Body of pancreas (tissue), 4 donors: ENCODE measurements around the gene ZNF134. TPM values are rescaled to one million over a fixed set of nuclear protein-coding genes. Genes with fewer than 3 reads are reported as not detected.

Source experiments
- ATAC-seq: fragments of 150-250 bp; one replicate; pipeline ENCODE4 v1.9.1; 2016
- DNase-seq, 4 donors: peaks; one replicate each; pipeline ENCODE4 v3.0.0-alpha.2; 2019
- H3K27ac ChIP-seq, 4 donors: fragments of 200-600 bp; sonication (generic); 1 replicate in 3 of 4; 2 replicates in 1 of 4; pipeline versions ENCODE4 v1.5.1 to v1.6.1; 2016 to 2019; ENCODE audit warnings: mild to moderate bottlenecking in 1 of 4, mixed read lengths in 1 of 4, moderate library complexity in 1 of 4
- H3K27me3 ChIP-seq, 2 donors: fragments of 200-600 bp; sonication (generic); one replicate each; pipeline ENCODE4 v1.6.0; 2016; ENCODE audit warnings: mild to moderate bottlenecking in 1 of 2
- H3K36me3 ChIP-seq, 2 donors: fragments of 200-600 bp; sonication (generic); replicated peaks in 1 of 2; 2 replicates each; pipeline ENCODE4 v1.5.1; 2016; ENCODE audit warnings: low read depth in 2 of 2; ENCODE audit not compliant: insufficient read depth in 1 of 2
- H3K4me1 ChIP-seq: fragments of 200-600 bp; sonication (generic); one replicate; pipeline ENCODE4 v1.6.0; 2016
- H3K4me3 ChIP-seq, 2 donors: fragments of 200-600 bp; sonication (generic); 1 replicate in 1 of 2; 2 replicates in 1 of 2; pipeline ENCODE4 v1.5.1; 2016 to 2019
- H3K9me3 ChIP-seq, 3 donors: fragments of 200-600 bp; sonication (generic); 1 replicate in 2 of 3; 2 replicates in 1 of 3; pipeline ENCODE4 v1.5.1; 2016
- CTCF ChIP-seq, 7 experiments: fragments of 450-650 bp in 4 of 7; fragments of 200-600 bp in 3 of 7; sonication (generic) in 3 of 7; IDR thresholded peaks; one replicate each; pipeline ENCODE4 v1.5.1; 2016 to 2019; ENCODE audit warnings: antibody characterized with exemption in 7 of 7
- POLR2A ChIP-seq, 3 donors: fragments of 450-650 bp; IDR thresholded peaks; one replicate each; pipeline ENCODE4 v1.6.1; 2016; ENCODE audit warnings: antibody characterized with exemption in 3 of 3, mild to moderate bottlenecking in 2 of 3
- WGBS, 2 donors: methylation state at CpG; one replicate each; pipeline ENCODE4 v1.1.5; 2017; 5-methylcytosine and 5-hydroxymethylcytosine counted together
- intact Hi-C: fragments of 100-400 bp; cut with DNase I; formaldehyde crosslinking; loops from one replicate; pipeline ENCODE4 v1.15.1; 2023
- total RNA-seq, 2 donors: library from RNA; depleted of rRNA; stranded (reverse); fragments of >200 nt; gene quantifications; one replicate each; pipeline ENCODE4 v1.1.0, GENCODE V29; 2016

Gene ZNF134
- total RNA-seq, 2 donors from 2014 or later, result 6.6 to 10.9 TPM

GRCh38 chr19:57587529-57587928, 26.5 kb upstream of the ZNF134 start:
- no peak for ATAC-seq
- intact Hi-C loops, result no loop called here
- Histone ChIP-seq H3K4me3 (no peak overlapping the region), H3K27me3 (no peaks in the 10 kb centered on the region), H3K27ac (no peak overlapping the region), H3K36me3 (peaks cover 0 to 4% of the 10 kb centered on the region in 2 donors), H3K9me3 (peaks cover 0 to 43% (median 0%) of the 10 kb centered on the region in 3 donors), H3K4me1 (peaks cover 15% of the 10 kb centered on the region)
- no peak for DNase-seq
- 73 to 83% methylated on average over 1 of the region's 1 CpG for WGBS, 2 donors
- TF ChIP-seq POLR2A (IDR thresholded peaks at IDR 0.05) (no peak), CTCF (IDR thresholded peaks at IDR 0.05) (no peak)

- Histone ChIP-seq H3K27ac (no peak overlapping the region), H3K4me3 (peak overlapping the region; percentile 58 to 60), H3K36me3 (no peaks in the 10 kb centered on the region), H3K27me3 (no peaks in the 10 kb centered on the region), H3K9me3 (peaks cover 0 to 13% (median 0%) of the 10 kb centered on the region in 3 donors), H3K4me1 (peaks cover 12% of the 10 kb centered on the region)
- DNase-seq (no peak), ATAC-seq (no peak)
- intact Hi-C loops, result no loop called here
- 45 to 48% methylated on average over 8 of the region's 8 CpGs for WGBS, 2 donors
- no peak for TF ChIP-seq CTCF (IDR thresholded peaks at IDR 0.05)
- TF ChIP-seq POLR2A (IDR thresholded peaks at IDR 0.05), result no peak
These were observed 14.7 kb upstream of the ZNF134 start for GRCh38 chr19:57599377-57599760.

- WGBS, 2 donors, result 0 to 1% methylated on average over 5 to 53 of the region's 53 CpGs
- H3K27ac ChIP-seq, result no peak within 1 kb of the TSS
- intact Hi-C loops, result no loop called here
These were observed 14.2 kb upstream of the ZNF134 start, which contains the start of gene ZNF530 for GRCh38 chr19:57599761-57600383. TSS of gene ZNF530 (plus strand) at chr19:57599885. CDS start at chr19:57604346, 4,461 bp downstream.

GRCh38 chr19:57606931-57607330, 7.1 kb upstream of the ZNF134 start:
- WGBS, 2 donors, result 94 to 96% methylated on average over 5 of the region's 5 CpGs
- no peaks in the 10 kb centered on the region for H3K4me1 ChIP-seq
- no peaks in the 10 kb centered on the region for H3K36me3 ChIP-seq
- H3K27me3 ChIP-seq, result no peaks in the 10 kb centered on the region
- H3K9me3 ChIP-seq, result peaks cover 0 to 11% (median 0%) of the 10 kb centered on the region in 3 donors
- no peak for ATAC-seq
- intact Hi-C loops, result no loop called here
- DNase-seq, result no peak
- no peak for TF ChIP-seq CTCF (IDR thresholded peaks at IDR 0.05)
- TF ChIP-seq POLR2A (IDR thresholded peaks at IDR 0.05), result no peak
- H3K4me3 ChIP-seq, result no peak overlapping the region
- no peak overlapping the region for H3K27ac ChIP-seq

More at GRCh38 chr19:57599761-57600383, 14.2 kb upstream of the ZNF134 start, which contains the start of gene ZNF530:
- H3K4me3 ChIP-seq, result peak within 1 kb of the TSS; percentile 58 to 60
- H3K4me1 ChIP-seq, result peaks cover 12% of the 10 kb centered on the region
- TF ChIP-seq CTCF (IDR thresholded peaks at IDR 0.05) (no peak), POLR2A (IDR thresholded peaks at IDR 0.05) (peak in 1 of 3 donors; percentile 26)
- ATAC-seq (peak; percentile 97), DNase-seq (peak; percentile 92 to 95 (median 94))
- H3K27me3 ChIP-seq, result no peaks in the 10 kb centered on the region
- H3K9me3 ChIP-seq, result peaks cover 0 to 12% (median 0%) of the 10 kb centered on the region in 3 donors
- H3K36me3 ChIP-seq, result no peaks in the 10 kb centered on the region

GRCh38 chr19:57611113-57611512, 2.9 kb upstream of the ZNF134 start:
- H3K9me3 ChIP-seq, result peaks cover 0 to 14% (median 0%) of the 10 kb centered on the region in 3 donors
- WGBS, 2 donors, result 68 to 72% methylated on average over 4 of the region's 4 CpGs
- DNase-seq (no peak), ATAC-seq (no peak)
- no peak for TF ChIP-seq CTCF (IDR thresholded peaks at IDR 0.05)
- no peak for TF ChIP-seq POLR2A (IDR thresholded peaks at IDR 0.05)
- no peak overlapping the region for H3K4me3 ChIP-seq
- no peaks in the 10 kb centered on the region for H3K27me3 ChIP-seq
- no peak overlapping the region for H3K27ac ChIP-seq
- intact Hi-C loops, result no loop called here
- peaks cover 0 to 1% of the 10 kb centered on the region in 2 donors for H3K36me3 ChIP-seq
- peaks cover 12% of the 10 kb centered on the region for H3K4me1 ChIP-seq
